Esophagus squamous epithelium (tissue), 5 donors: ENCODE measurements around the gene NHEJ1. TPM values are rescaled to one million over a fixed set of nuclear protein-coding genes. Genes with fewer than 3 reads are reported as not detected.

Experiments used
- DNase-seq: peaks from one replicate; lab custom pipeline; 2025; lab: John Stamatoyannopoulos, UW
- H3K27ac ChIP-seq, 4 donors: fragments of 200-600 bp; sonication (generic); one replicate each; pipeline ENCODE4 v1.5.1; 2016 to 2019; ENCODE audit warnings: mild to moderate bottlenecking in 1 of 4
- H3K27me3 ChIP-seq, 4 donors: fragments of 200-600 bp; sonication (generic); 1 replicate in 3 of 4; 2 replicates in 1 of 4; pipeline versions ENCODE4 v1.5.1 to v1.6.0; 2017 to 2021; ENCODE audit warnings: antibody characterized with exemption in 1 of 4
- H3K36me3 ChIP-seq, 3 donors: fragments of 200-600 bp; sonication (generic); one replicate each; pipeline ENCODE4 v1.5.1; 2016 to 2019
- H3K4me1 ChIP-seq, 3 donors: fragments of 200-600 bp; sonication (generic); one replicate each; pipeline ENCODE4 v1.5.1; 2017 to 2019
- H3K4me3 ChIP-seq, 4 donors: fragments of 200-600 bp; sonication (generic); 1 replicate in 3 of 4; 2 replicates in 1 of 4; pipeline ENCODE4 v1.5.1; 2016 to 2019; ENCODE audit warnings: mild to moderate bottlenecking in 2 of 4, moderate library complexity in 1 of 4
- H3K9me3 ChIP-seq, 3 donors: fragments of 200-600 bp; sonication (generic); one replicate each; pipeline ENCODE4 v1.5.1; 2016 to 2019
- CTCF ChIP-seq, 6 experiments: fragments of 450-650 bp in 4 of 6; fragments of 200-600 bp in 2 of 6; sonication (generic) in 2 of 6; IDR thresholded peaks; one replicate each; pipeline ENCODE4 v1.5.1; 2016 to 2019; ENCODE audit warnings: antibody characterized with exemption in 6 of 6, mild to moderate bottlenecking in 4 of 6, moderate library complexity in 4 of 6
- POLR2A ChIP-seq, 4 donors: fragments of 450-650 bp; IDR thresholded peaks; one replicate each; pipeline ENCODE4 v1.6.1; 2017; ENCODE audit warnings: antibody characterized with exemption in 4 of 4, mild to moderate bottlenecking in 4 of 4, moderate library complexity in 3 of 4
- whole genome bisulfite sequencing, 2 donors: methylation state at CpG; one replicate each; pipeline ENCODE4 v1.1.5; 2018; 5-methylcytosine and 5-hydroxymethylcytosine counted together
- intact Hi-C: fragments of 100-400 bp; cut with DNase I; formaldehyde crosslinking; loops from one replicate; pipeline ENCODE4 v1.15.0; 2022
- total RNA-seq, 4 donors: library from RNA; depleted of rRNA; stranded (reverse); fragments of >200 nt; gene quantifications; one replicate each; pipeline ENCODE4 v1.1.0, GENCODE V29; 2016
- donor health status: DM: yes; HTN: yes; CAD: no.

NHEJ1 gene
- total RNA-seq, 4 donors from 2014 or later: 6.3 to 14.3 (median 9.7) TPM

DNA sequence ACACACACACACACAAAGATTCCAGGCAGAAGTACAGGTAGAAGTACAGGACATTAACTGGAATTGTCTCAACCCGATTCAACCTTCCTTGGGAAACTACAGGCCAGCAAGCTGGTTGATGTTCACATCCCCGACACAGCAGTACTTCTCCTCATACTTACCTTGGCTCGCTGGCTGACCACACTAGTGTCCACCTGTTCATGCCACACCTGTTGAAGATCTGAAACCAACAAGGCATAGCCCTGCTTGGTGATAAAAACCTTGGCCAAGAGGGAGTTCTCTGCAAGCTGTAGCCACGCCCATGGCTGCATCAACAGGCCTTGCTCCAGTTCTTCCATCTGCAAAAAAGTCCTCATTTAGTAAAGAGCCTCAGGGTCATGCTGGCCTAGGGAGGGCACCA, 2.6 kb downstream of the NHEJ1 start:
- Histone ChIP-seq H3K27me3 (no peaks in the 10 kb centered on the region), H3K27ac (no peak overlapping the region), H3K36me3 (peaks cover 0 to 45% (median 0%) of the 10 kb centered on the region in 3 donors), H3K4me3 (no peak overlapping the region), H3K9me3 (no peaks in the 10 kb centered on the region), H3K4me1 (peaks cover 4 to 17% (median 5%) of the 10 kb centered on the region in 3 donors)
- no peak for DNase-seq
- 93 to 95% methylated on average over 3 to 4 of the region's 4 CpGs for WGBS, 2 donors
- no peak for TF ChIP-seq CTCF (IDR thresholded peaks at IDR 0.05)
- TF ChIP-seq POLR2A (IDR thresholded peaks at IDR 0.05): no peak
- intact Hi-C loops: no loop called here

DNA sequence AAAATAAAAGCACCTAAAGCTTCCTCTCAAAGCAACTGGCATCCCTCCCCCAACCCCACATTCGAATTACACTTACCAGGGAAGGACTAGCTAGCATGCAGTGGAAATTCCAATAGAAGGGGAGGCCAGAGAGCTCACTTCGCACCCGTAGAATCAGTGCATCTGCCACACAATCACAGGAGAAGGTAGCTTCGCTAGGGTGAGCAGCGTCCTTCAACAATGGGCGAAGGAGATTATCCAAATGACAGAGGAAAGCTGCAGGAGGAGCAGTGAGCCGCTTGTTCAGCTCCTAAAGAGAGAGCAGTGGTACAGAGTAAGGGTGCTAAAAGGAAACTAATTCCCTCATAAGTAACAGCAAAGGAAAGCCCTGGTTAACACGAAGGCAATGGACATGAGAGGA, 3.2 kb downstream of the NHEJ1 start:
- H3K27me3 ChIP-seq: no peaks in the 10 kb centered on the region
- H3K27ac ChIP-seq: no peak overlapping the region
- H3K36me3 ChIP-seq: peaks cover 0 to 51% (median 0%) of the 10 kb centered on the region in 3 donors
- H3K4me1 ChIP-seq: peaks cover 4 to 17% (median 5%) of the 10 kb centered on the region in 3 donors
- H3K9me3 ChIP-seq: no peaks in the 10 kb centered on the region
- WGBS, 2 donors: 90 to 92% methylated on average over 8 of the region's 8 CpGs
- TF ChIP-seq CTCF (IDR thresholded peaks at IDR 0.05) (no peak), POLR2A (IDR thresholded peaks at IDR 0.05) (no peak)
- DNase-seq: no peak
- intact Hi-C loops: no loop called here
- no peak overlapping the region for H3K4me3 ChIP-seq

GRCh38 chr2:219155054-219155644, 5.5 kb downstream of the NHEJ1 start:
- Histone ChIP-seq H3K36me3 (peaks cover 0 to 62% (median 0%) of the 10 kb centered on the region in 3 donors), H3K4me1 (peaks cover 4 to 9% (median 5%) of the 10 kb centered on the region in 3 donors), H3K9me3 (no peaks in the 10 kb centered on the region), H3K4me3 (no peak overlapping the region), H3K27ac (no peak overlapping the region), H3K27me3 (no peaks in the 10 kb centered on the region)
- intact Hi-C loops: no loop called here
- no peak for DNase-seq
- TF ChIP-seq CTCF (IDR thresholded peaks at IDR 0.05) (peak; percentile 47 to 79 (median 67)), POLR2A (IDR thresholded peaks at IDR 0.05) (no peak)
- WGBS, 2 donors: 7 to 10% methylated on average over 4 of the region's 4 CpGs

DNA sequence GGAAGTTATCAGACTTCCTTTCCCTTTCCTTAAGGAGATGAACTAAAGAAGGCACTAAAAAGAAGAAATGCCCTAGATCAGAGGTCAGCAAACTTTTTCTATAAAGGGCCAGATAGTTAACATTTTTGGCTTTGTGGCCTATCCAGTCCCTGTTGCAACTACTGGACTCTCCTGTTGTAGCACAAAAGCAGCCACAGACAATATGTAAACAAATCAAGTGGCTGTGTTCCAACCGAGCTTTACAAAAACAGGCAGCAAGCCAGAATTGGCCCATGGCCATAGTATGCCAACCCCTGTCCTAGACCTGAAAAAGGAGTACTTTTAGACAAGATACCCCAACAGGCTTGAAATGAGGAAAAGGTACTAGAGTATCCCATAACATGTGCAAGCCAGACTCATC, 10.9 kb downstream of the NHEJ1 start:
- Histone ChIP-seq H3K9me3 (no peaks in the 10 kb centered on the region), H3K36me3 (peaks cover 0 to 68% (median 3%) of the 10 kb centered on the region in 3 donors), H3K27ac (no peak overlapping the region), H3K4me1 (peaks cover 0 to 9% (median 0%) of the 10 kb centered on the region in 3 donors), H3K27me3 (no peaks in the 10 kb centered on the region), H3K4me3 (no peak overlapping the region)
- TF ChIP-seq POLR2A (IDR thresholded peaks at IDR 0.05): no peak
- no peak for TF ChIP-seq CTCF (IDR thresholded peaks at IDR 0.05)
- 0 to 50% methylated on average over 1 of the region's 1 CpG for WGBS, 2 donors
- DNase-seq: no peak
- intact Hi-C loops: loop anchor here (5.0 kb wide), 1 partner anchor 92 kb away; no protein-coding TSS in a partner anchor

- no peaks in the 10 kb centered on the region for H3K9me3 ChIP-seq
- no peaks in the 10 kb centered on the region for H3K27me3 ChIP-seq
- H3K27ac ChIP-seq: no peak overlapping the region
- no peaks in the 10 kb centered on the region for H3K4me1 ChIP-seq
- no peak overlapping the region for H3K4me3 ChIP-seq
- TF ChIP-seq POLR2A (IDR thresholded peaks at IDR 0.05) (no peak), CTCF (IDR thresholded peaks at IDR 0.05) (no peak)
- peaks cover 7 to 84% (median 10%) of the 10 kb centered on the region in 3 donors for H3K36me3 ChIP-seq
- intact Hi-C loops: no loop called here
- 86 to 94% methylated on average over 3 to 5 of the region's 6 CpGs for WGBS, 2 donors
- DNase-seq: no peak
Measured at GRCh38 chr2:219142329-219142728, 18.3 kb downstream of the NHEJ1 start.
